Spleen (tissue), 7 donors: ENCODE data around the gene ABHD2.

Source experiments
- POLR2A ChIP-seq, 3 donors: fragments of 450-650 bp; IDR thresholded peaks; one replicate each; pipeline ENCODE4 v1.5.1; 2017; ENCODE audit warnings: antibody characterized with exemption in 3 of 3, mild to moderate bottlenecking in 1 of 3
- POLR2AphosphoS5 ChIP-seq, 3 donors: sonication (generic); formaldehyde crosslinking; IDR thresholded peaks; one replicate each; pipeline ENCODE4 v1.5.1; 2017; ENCODE audit warnings: antibody characterized with exemption in 3 of 3
- TF ChIP-seq, protein P1 (sequence below), 11 experiments: fragments of 200-600 bp in 7 of 11; fragments of 450-650 bp in 4 of 11; sonication (generic) in 4 of 11; IDR thresholded peaks in 8 of 11; conservative IDR thresholded peaks in 3 of 11; 1 replicate in 7 of 11; 2 replicates in 4 of 11; pipeline versions ENCODE4 v1.4.0 to v1.8.0; 2016 to 2021; ENCODE audit warnings: antibody characterized with exemption in 11 of 11, inconsistent platforms in 4 of 11, mild to moderate bottlenecking in 1 of 11
- donor health status: DM: no; HTN: no; CAD: no; lungs with moderate emphysema.
- donor health status: DM: no; HTN: no; CAD: no.
- donor health status: DM: no; HTN: no; CAD: no.

DNA sequence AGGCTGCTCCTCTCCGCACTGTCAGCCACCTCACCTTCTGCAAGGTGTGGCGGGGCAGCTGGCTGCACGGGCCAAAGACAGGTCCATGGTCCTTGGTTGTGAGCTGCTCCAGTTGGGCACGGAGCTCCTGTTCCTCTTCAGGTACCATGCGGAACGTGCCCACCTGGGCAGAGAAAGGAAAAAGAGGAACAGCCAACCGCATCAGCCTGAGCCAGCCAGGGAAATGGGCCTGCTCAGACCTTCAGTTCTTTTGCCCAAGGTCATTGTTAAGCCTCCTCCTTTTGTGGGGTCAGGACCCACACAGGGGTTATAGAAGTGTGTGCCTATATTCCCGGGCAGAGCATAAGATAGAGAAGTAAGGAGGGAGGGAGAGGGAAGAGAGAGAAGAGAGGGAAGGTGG is 130.3 kb downstream of the ABHD2 start:
- TF ChIP-seq, protein P1, sequence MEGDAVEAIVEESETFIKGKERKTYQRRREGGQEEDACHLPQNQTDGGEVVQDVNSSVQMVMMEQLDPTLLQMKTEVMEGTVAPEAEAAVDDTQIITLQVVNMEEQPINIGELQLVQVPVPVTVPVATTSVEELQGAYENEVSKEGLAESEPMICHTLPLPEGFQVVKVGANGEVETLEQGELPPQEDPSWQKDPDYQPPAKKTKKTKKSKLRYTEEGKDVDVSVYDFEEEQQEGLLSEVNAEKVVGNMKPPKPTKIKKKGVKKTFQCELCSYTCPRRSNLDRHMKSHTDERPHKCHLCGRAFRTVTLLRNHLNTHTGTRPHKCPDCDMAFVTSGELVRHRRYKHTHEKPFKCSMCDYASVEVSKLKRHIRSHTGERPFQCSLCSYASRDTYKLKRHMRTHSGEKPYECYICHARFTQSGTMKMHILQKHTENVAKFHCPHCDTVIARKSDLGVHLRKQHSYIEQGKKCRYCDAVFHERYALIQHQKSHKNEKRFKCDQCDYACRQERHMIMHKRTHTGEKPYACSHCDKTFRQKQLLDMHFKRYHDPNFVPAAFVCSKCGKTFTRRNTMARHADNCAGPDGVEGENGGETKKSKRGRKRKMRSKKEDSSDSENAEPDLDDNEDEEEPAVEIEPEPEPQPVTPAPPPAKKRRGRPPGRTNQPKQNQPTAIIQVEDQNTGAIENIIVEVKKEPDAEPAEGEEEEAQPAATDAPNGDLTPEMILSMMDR (IDR thresholded peaks at IDR 0.05 in 8 of 11, conservative IDR thresholded peaks at IDR 0.05 in 3 of 11): no peak
- no peak for TF ChIP-seq POLR2A (IDR thresholded peaks at IDR 0.05)
- no peak for TF ChIP-seq POLR2AphosphoS5 (IDR thresholded peaks at IDR 0.05)
